Airway epithelial cell (primary cell): ENCODE measurements around the gene TSNAX. TPM values are rescaled to one million over a fixed set of nuclear protein-coding genes. Genes with fewer than 3 reads are reported as not detected.

ENCODE experiments used
- total RNA-seq: library from RNA; depleted of rRNA; stranded (reverse); fragments of >200 nt; gene quantifications from 2 replicates; pipeline ENCODE4 v1.2.3, GENCODE V29; 2015

Gene TSNAX
- 12.8 and 20.3 TPM in 2 replicates for total RNA-seq

GRCh38 chr1:231528172-231529029, at the start of gene TSNAX:
TSS of gene TSNAX (plus strand) at chr1:231528669. CDS start at chr1:231528811, 142 bp downstream.

Other genes with a start within 250 kb of the TSNAX start
- gene EXOC8, start 190.8 kb upstream of the TSNAX start, total RNA-seq = 7.8 and 9.3 TPM in 2 replicates
- gene SPRTN, start 190.4 kb upstream of the TSNAX start, total RNA-seq = 7.8 and 17.5 TPM in 2 replicates
- gene EGLN1, start 106.4 kb upstream of the TSNAX start, total RNA-seq = 21.6 and 24.1 TPM in 2 replicates
- gene DISC1, start 98.1 kb downstream of the TSNAX start, total RNA-seq = 0.99 and 2.8 TPM in 2 replicates